ENCODE measurements around the gene MSTN. TPM values are rescaled to one million over a fixed set of nuclear protein-coding genes. Genes with fewer than 3 reads are reported as not detected.

MSTN gene
- total RNA-seq, 1 experiment from 2014 or later, result not detected

- H3K9me3 Mint-ChIP-seq, result peaks cover 2% of the 10 kb centered on the region
- H3K4me1 Mint-ChIP-seq, result no peaks in the 10 kb centered on the region
- H3K4me3 Mint-ChIP-seq, result no peak overlapping the region
- ChIA-PET CTCF (no interaction called here), POLR2A (no interaction called here)
- no peak for DNase-seq (ENCODE audit: low spot score)
- TF ChIP-seq OVOL2 (CRISPR knock-in tag; IDR thresholded peaks at IDR 0.05; ENCODE audit: borderline replicate concordance) (no peak), IRF2 (CRISPR knock-in tag; IDR thresholded peaks at IDR 0.05; ENCODE audit: borderline replicate concordance, low read depth) (no peak), ZNF671 (CRISPR knock-in tag; IDR thresholded peaks at IDR 0.05) (no peak), JUN (CRISPR knock-in tag; IDR thresholded peaks at IDR 0.05) (no peak)
- H3K27ac Mint-ChIP-seq, result no peak overlapping the region
- peaks cover under 1% of the 10 kb centered on the region; the same call in 1 of the 2 replicates for H3K36me3 Mint-ChIP-seq
- no peak for ATAC-seq
- no peaks in the 10 kb centered on the region; the same call in 1 of the 2 replicates for H3K27me3 Mint-ChIP-seq (ENCODE audit: low read depth)
Measured at GRCh38 chr2:190110699-190111098, 48.2 kb upstream of the MSTN start.

- DNase-seq (ENCODE audit: low spot score) (no peak), ATAC-seq (no peak)
- Mint-ChIP-seq H3K9me3 (no peaks in the 10 kb centered on the region), H3K4me3 (no peak overlapping the region), H3K27me3 (ENCODE audit: low read depth) (no peaks in the 10 kb centered on the region), H3K4me1 (no peaks in the 10 kb centered on the region), H3K27ac (no peak overlapping the region), H3K36me3 (no peaks in the 10 kb centered on the region)
- TF ChIP-seq PRDM15 (CRISPR knock-in tag; IDR thresholded peaks at IDR 0.05), result no peak
- TF ChIP-seq TCF7 (CRISPR knock-in tag; IDR thresholded peaks at IDR 0.05; ENCODE audit: low read depth), result no peak
- TF ChIP-seq ZNF121 (CRISPR knock-in tag; IDR thresholded peaks at IDR 0.05), result no peak
- no peak for TF ChIP-seq SOX15 (CRISPR knock-in tag; IDR thresholded peaks at IDR 0.05)
- no peak for TF ChIP-seq NFATC4 (CRISPR knock-in tag; IDR thresholded peaks at IDR 0.05)
- TF ChIP-seq ZBTB21 (CRISPR knock-in tag; IDR thresholded peaks at IDR 0.05; ENCODE audit: borderline replicate concordance), result no peak
- TF ChIP-seq GRHL2 (CRISPR knock-in tag; IDR thresholded peaks at IDR 0.05; ENCODE audit: insufficient replicate concordance, severe bottlenecking), result no peak
- TF ChIP-seq CTCF (IDR thresholded peaks at IDR 0.05), result no peak
- no peak for TF ChIP-seq ATF2 (CRISPR knock-in tag; IDR thresholded peaks at IDR 0.05; ENCODE audit: borderline replicate concordance, low read depth)
- TF ChIP-seq ZNF138 (CRISPR knock-in tag; conservative IDR thresholded peaks at IDR 0.05), result no peak
- no peak for TF ChIP-seq GABPB1 (CRISPR knock-in tag; IDR thresholded peaks at IDR 0.05)
- POLR2A ChIA-PET, result no interaction called here
- CTCF ChIA-PET, result interaction anchor here (1.3 kb wide), 1 partner anchor 70 kb away, joined by 3 read pairs; a partner anchor contains a TSS
Measured at GRCh38 chr2:190110131-190110530, 47.6 kb upstream of the MSTN start.

GRCh38 chr2:190107409-190107808 is 44.9 kb upstream of the MSTN start:
- Mint-ChIP-seq H3K4me1 (no peaks in the 10 kb centered on the region), H3K27me3 (ENCODE audit: low read depth) (no peaks in the 10 kb centered on the region), H3K36me3 (no peaks in the 10 kb centered on the region), H3K27ac (no peak overlapping the region), H3K9me3 (peaks cover 3% of the 10 kb centered on the region), H3K4me3 (no peak overlapping the region)
- ChIA-PET CTCF (no interaction called here), POLR2A (no interaction called here)
- no peak for DNase-seq (ENCODE audit: low spot score)
- no peak for ATAC-seq
- TF ChIP-seq MLX (CRISPR knock-in tag; IDR thresholded peaks at IDR 0.05), result no peak
- no peak for TF ChIP-seq AFF4 (CRISPR knock-in tag; IDR thresholded peaks at IDR 0.05; ENCODE audit: borderline replicate concordance)
- no peak for TF ChIP-seq TEAD1 (CRISPR knock-in tag; IDR thresholded peaks at IDR 0.05)
- TF ChIP-seq HMGXB4 (CRISPR knock-in tag; IDR thresholded peaks at IDR 0.05), result no peak

Data from WTC11 (cell line).